Caki2 (cell line): Measurements from ENCODE around the gene ROBO4. TPM values are rescaled to one million over a fixed set of nuclear protein-coding genes. Genes with fewer than 3 reads are reported as not detected.

Experiments used
- DNase-seq: peaks from one replicate; pipeline ENCODE4 v3.0.0-alpha.2; 2015; ENCODE audit warnings: low read depth
- in situ Hi-C: cut with HindIII; loops from 2 replicates; pipeline ENCODE4 v1.10.0; 2016; ENCODE audit warnings: low sequenced_read_pairs, low pct_unique_long_range_greater_than_20kb, mixed read lengths
- total RNA-seq: library from RNA; depleted of rRNA; stranded (reverse); fragments of >200 nt; shearing (Covaris generic); gene quantifications from 2 replicates; pipeline ENCODE4 v1.2.3, GENCODE V29; 2014; ENCODE audit warnings: low replicate concordance; rRNA removed

ROBO4 gene
- total RNA-seq, 1 experiment from 2014 or later, result not detected

- in situ Hi-C loops, result no loop called here
- no peak for DNase-seq
Observed at GRCh38 chr11:124838805-124839127, 58.9 kb downstream of the ROBO4 start.

- in situ Hi-C loops, result no loop called here
- peak; percentile 74 for DNase-seq
Observed at GRCh38 chr11:124837491-124837856, 60.2 kb downstream of the ROBO4 start.

GRCh38 chr11:124835918-124836317, 61.7 kb downstream of the ROBO4 start:
- in situ Hi-C loops, result no loop called here
- DNase-seq, result no peak

- peak; percentile 51 for DNase-seq
- in situ Hi-C loops, result loop anchor here (5.0 kb wide), 1 partner anchor 37 kb away; no protein-coding TSS in a partner anchor
Observed at GRCh38 chr11:124834526-124835180, 63.0 kb downstream of the ROBO4 start.

Other genes with a start within 250 kb of the ROBO4 start
- gene SIAE, start 224.1 kb downstream of the ROBO4 start, total RNA-seq, result 9.2 and 14.1 TPM in 2 replicates
- 5.3 and 7.3 TPM in 2 replicates for gene SPA17, start 224.0 kb downstream of the ROBO4 start, total RNA-seq
- 1.4 TPM in 1 of 2 replicates, not detected in the other for gene NRGN, start 157.9 kb downstream of the ROBO4 start, total RNA-seq
- not detected in 2 replicates for gene VSIG2, start 145.6 kb downstream of the ROBO4 start, total RNA-seq
- gene ESAM, start 135.6 kb downstream of the ROBO4 start, total RNA-seq, result 0.96 and 2.5 TPM in 2 replicates
- 7.5 and 13.6 TPM in 2 replicates for gene MSANTD2, start 97.5 kb downstream of the ROBO4 start, total RNA-seq
- 14.7 and 15.2 TPM in 2 replicates for gene ROBO3, start 32.4 kb downstream of the ROBO4 start, total RNA-seq
- not detected in 2 replicates for gene HEPN1, start 21.4 kb upstream of the ROBO4 start, total RNA-seq
- not detected in 2 replicates for gene HEPACAM, start 38.2 kb upstream of the ROBO4 start, total RNA-seq
- 1.1 and 1.5 TPM in 2 replicates for gene CCDC15, start 56.3 kb upstream of the ROBO4 start, total RNA-seq
- gene SLC37A2, start 165.4 kb upstream of the ROBO4 start, total RNA-seq, result 1.9 TPM in 1 of 2 replicates, not detected in the other
- gene TMEM218, start 213.8 kb upstream of the ROBO4 start, total RNA-seq, result 33.2 and 38.8 TPM in 2 replicates